22Rv1 (cell line): ENCODE results near the gene C6orf89.
"Not testable (repeated sequence)": the region's sequence is repeated elsewhere in the genome, so short reads cannot be mapped to it uniquely, and the experiment has no call there.

ENCODE experiments used
- H3K27ac ChIP-seq: fragments of 450-650 bp; 2 replicates; pipeline ENCODE4 v1.5.1; 2017
- ZFX ChIP-seq: fragments of 450-650 bp; IDR thresholded peaks from 2 replicates; pipeline ENCODE4 v1.6.1; 2017; ENCODE audit warnings: antibody characterized with exemption, borderline replicate concordance
- TF ChIP-seq, protein P1 (sequence below): fragments of 450-650 bp; IDR thresholded peaks from 2 replicates; pipeline ENCODE4 v1.5.1; 2017; ENCODE audit warnings: mild to moderate bottlenecking

The C6orf89 gene

GRCh38 chr6:36933102-36933501 lies 47.4 kb downstream of the C6orf89 start:
- TF ChIP-seq ZFX: no peak
- TF ChIP-seq, protein P1, sequence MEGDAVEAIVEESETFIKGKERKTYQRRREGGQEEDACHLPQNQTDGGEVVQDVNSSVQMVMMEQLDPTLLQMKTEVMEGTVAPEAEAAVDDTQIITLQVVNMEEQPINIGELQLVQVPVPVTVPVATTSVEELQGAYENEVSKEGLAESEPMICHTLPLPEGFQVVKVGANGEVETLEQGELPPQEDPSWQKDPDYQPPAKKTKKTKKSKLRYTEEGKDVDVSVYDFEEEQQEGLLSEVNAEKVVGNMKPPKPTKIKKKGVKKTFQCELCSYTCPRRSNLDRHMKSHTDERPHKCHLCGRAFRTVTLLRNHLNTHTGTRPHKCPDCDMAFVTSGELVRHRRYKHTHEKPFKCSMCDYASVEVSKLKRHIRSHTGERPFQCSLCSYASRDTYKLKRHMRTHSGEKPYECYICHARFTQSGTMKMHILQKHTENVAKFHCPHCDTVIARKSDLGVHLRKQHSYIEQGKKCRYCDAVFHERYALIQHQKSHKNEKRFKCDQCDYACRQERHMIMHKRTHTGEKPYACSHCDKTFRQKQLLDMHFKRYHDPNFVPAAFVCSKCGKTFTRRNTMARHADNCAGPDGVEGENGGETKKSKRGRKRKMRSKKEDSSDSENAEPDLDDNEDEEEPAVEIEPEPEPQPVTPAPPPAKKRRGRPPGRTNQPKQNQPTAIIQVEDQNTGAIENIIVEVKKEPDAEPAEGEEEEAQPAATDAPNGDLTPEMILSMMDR: no peak
- no peak overlapping the region for H3K27ac ChIP-seq

DNA sequence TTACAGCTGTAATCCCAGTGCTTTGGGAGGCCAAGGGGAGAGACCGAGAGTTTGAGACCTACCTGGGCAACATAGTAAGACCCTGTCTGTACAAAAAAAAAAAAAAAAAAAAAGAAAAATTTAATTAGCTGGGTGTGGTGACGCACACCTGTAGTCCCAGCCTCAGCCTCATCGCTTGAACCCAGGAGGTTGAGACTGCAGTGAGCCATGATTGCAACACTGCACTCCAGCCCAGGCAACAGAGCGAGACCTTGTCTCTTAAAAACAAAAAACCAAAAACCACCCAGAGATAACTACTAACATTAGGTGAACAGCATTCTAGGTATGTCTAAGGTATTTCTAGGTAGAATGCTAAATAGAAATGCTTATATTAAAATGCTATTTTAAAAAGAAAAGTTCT lies 47.8 kb downstream of the C6orf89 start:
- no peak overlapping the region for H3K27ac ChIP-seq
- TF ChIP-seq ZFX: no peak
- TF ChIP-seq, protein P1: no peak

DNA sequence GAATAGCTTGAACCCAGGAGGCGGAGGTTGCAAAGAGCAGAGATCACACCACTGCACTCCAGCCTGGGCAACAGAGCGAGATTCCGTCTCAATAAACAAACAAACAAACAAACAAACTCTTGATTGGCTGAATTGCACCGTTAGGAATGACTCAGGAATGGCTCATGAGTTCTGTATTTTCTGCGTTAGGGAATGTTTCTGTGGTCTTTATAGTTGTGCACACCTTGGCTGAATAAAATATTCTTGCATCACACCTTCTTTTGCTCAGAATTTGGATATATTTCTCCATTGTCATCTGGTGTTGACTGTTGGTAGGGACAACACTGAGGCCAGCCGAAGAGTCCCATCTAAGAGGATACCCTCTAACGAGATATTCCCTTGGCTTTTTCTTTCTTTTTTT lies 49.1 kb downstream of the C6orf89 start:
- TF ChIP-seq, protein P1: no peak
- TF ChIP-seq ZFX: no peak
- no peak overlapping the region for H3K27ac ChIP-seq

DNA sequence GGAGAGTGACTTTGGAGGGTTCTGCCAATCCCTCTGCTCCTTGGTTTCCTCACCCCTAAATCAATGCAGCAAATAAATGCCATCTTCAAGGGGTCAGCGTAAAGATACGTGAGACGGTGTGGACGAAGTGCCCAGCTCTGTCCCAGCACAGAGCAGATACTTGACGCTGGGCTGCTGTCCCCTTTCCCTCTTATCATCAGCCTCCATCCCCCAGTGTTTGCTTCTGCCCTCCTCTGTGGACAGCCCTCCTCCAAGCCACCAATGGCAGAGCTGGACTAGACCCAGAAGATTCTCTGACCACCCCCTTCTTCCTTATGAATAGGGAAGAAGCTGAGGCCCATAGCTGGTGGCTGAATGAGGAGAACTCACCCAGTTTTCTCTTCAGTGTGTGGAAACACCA lies 51.1 kb downstream of the C6orf89 start:
- no peak overlapping the region for H3K27ac ChIP-seq
- TF ChIP-seq, protein P1: no peak
- TF ChIP-seq ZFX: no peak

GRCh38 chr6:36937896-36938295 lies 52.1 kb downstream of the C6orf89 start:
- TF ChIP-seq, protein P1: no peak
- TF ChIP-seq ZFX: no peak

DNA sequence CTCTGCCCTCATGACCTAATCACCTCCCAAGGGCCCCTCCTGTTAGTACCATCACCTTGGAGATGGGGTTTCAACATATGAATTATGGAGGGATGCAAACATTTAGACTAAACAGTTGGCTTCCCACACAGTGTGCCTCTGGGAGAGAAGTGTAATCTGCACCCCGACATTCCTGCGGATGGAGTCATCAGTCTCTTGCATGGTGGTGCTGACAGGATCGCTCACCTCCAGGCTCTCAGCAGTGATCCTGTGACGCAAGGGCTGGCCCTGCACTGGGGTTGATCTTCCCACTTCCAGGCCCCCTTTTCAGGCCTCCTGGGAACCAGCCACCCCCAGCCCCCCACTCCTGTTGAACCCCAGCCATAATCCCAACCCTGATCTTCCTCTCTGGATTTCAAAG lies 52.8 kb downstream of the C6orf89 start:
- TF ChIP-seq, protein P1: no peak
- H3K27ac ChIP-seq: no peak overlapping the region

More at GRCh38 chr6:36937896-36938295, 52.1 kb downstream of the C6orf89 start:
- no peak overlapping the region for H3K27ac ChIP-seq

GRCh38 chr6:36939005-36939404 lies 53.3 kb downstream of the C6orf89 start:
- H3K27ac ChIP-seq: not testable (repeated sequence)

GRCh38 chr6:36940027-36940426 lies 54.3 kb downstream of the C6orf89 start:
- TF ChIP-seq, protein P1: no peak
- TF ChIP-seq ZFX: no peak
- no peak overlapping the region for H3K27ac ChIP-seq

GRCh38 chr6:36941561-36941960 lies 55.8 kb downstream of the C6orf89 start:
- H3K27ac ChIP-seq: not testable (repeated sequence)

GRCh38 chr6:36942329-36942728 lies 56.6 kb downstream of the C6orf89 start:
- H3K27ac ChIP-seq: not testable (repeated sequence)
